Activated naive CD4-positive, alpha-beta T cell treated with anti-CD3 and anti-CD28 coated beads, Interleukin-2, amount 10 ng/mL, durations not matched to agents 7 days and 5 days (primary cell): ENCODE measurements around the gene MAPK12.

Experiments
- CTCF ChIA-PET: fragments of 350-600 bp; sonication (Branson Sonifier 250); formaldehyde crosslinking; loops from one replicate; lab custom pipeline; 2021; ENCODE audit warnings: antibody characterized with exemption; lab: Charles Lee
- DNase-seq: peaks from one replicate; pipeline ENCODE4 v3.0.0-alpha.2; 2020
- H3K27ac Mint-ChIP-seq: one replicate; pipeline ENCODE4 v1.8.0; 2021; ENCODE audit warnings: mild to moderate bottlenecking, moderate library complexity, mixed read lengths
- H3K27me3 Mint-ChIP-seq: one replicate; pipeline ENCODE4 v1.8.0; 2021; ENCODE audit warnings: mild to moderate bottlenecking, mixed read lengths
- H3K36me3 Mint-ChIP-seq: one replicate; pipeline ENCODE4 v1.8.0; 2021; ENCODE audit warnings: mixed read lengths
- H3K4me1 Mint-ChIP-seq: one replicate; pipeline ENCODE4 v1.8.0; 2021; ENCODE audit warnings: mixed read lengths
- H3K4me3 Mint-ChIP-seq: one replicate; pipeline ENCODE4 v1.8.0; 2021; ENCODE audit warnings: mild to moderate bottlenecking, moderate library complexity, mixed read lengths
- H3K9me3 Mint-ChIP-seq: one replicate; pipeline ENCODE4 v1.8.0; 2021; ENCODE audit warnings: mixed read lengths

Gene MAPK12

GRCh38 chr22:50261615-50262459, at the start of gene MAPK12:
Gene MAPK12 (minus strand): TSS chr22:50261683. CDS start chr22:50261509, 174 bp downstream.
- Mint-ChIP-seq H3K4me3 (peak within 1 kb of the TSS; percentile 56), H3K27ac (no peak within 1 kb of the TSS), H3K4me1 (peaks cover 7% of the 10 kb centered on the region), H3K9me3 (no peaks in the 10 kb centered on the region), H3K27me3 (peaks cover 76% of the 10 kb centered on the region), H3K36me3 (no peaks in the 10 kb centered on the region)
- no peak for DNase-seq
- CTCF ChIA-PET, result interaction anchor here (1.1 to 2.1 kb wide), 4 partner anchors 9 to 80 kb away, joined by 3 to 7 read pairs (median 4); partner anchors contain the start of gene HDAC10

- DNase-seq, result no peak
- no peaks in the 10 kb centered on the region for H3K36me3 Mint-ChIP-seq
- CTCF ChIA-PET, result no interaction called here
- H3K27me3 Mint-ChIP-seq, result peaks cover 38% of the 10 kb centered on the region
- peaks cover 29% of the 10 kb centered on the region for H3K4me1 Mint-ChIP-seq
- H3K27ac Mint-ChIP-seq, result no peak overlapping the region
- no peak overlapping the region for H3K4me3 Mint-ChIP-seq
- H3K9me3 Mint-ChIP-seq, result no peaks in the 10 kb centered on the region
These were observed 49.5 kb upstream of the MAPK12 start for GRCh38 chr22:50310949-50311444.

DNA sequence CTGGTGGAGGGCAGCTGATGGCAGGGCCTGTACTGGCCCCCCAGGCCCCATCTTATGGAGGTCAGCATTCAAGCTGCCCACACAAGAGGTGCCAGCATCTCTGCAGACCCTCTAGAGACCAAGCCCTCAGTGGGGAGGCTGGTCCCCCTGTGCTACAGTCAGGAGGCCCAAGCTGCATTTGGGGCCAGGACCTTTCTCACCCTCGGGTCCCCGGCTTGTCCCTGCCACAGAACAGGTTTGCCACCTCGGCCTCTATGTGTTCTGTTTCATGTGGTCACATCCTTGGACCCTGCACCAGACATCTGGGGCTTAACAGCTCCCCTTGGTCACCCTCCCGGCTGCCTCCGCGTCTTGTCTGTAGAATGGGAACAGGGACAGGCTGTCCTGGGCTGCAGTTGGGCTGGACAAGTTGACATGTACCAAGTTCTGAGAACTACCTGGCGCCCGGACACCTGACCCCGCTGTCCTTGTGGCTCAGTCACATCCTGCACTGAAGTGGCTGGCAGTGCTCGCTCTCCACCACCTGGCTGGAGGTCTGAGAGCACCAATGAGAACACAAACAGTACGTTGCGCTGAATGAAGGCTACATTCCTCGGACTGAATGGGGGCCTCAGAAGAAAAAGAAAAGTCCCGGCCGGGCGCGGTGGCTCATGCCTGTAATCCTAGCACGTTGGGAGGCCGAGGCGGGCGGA, 48.7 kb upstream of the MAPK12 start:
- Mint-ChIP-seq H3K9me3 (no peaks in the 10 kb centered on the region), H3K4me3 (no peak overlapping the region), H3K36me3 (no peaks in the 10 kb centered on the region), H3K4me1 (peaks cover 27% of the 10 kb centered on the region), H3K27ac (no peak overlapping the region), H3K27me3 (peaks cover 46% of the 10 kb centered on the region)
- CTCF ChIA-PET, result no interaction called here
- no peak for DNase-seq

- H3K9me3 Mint-ChIP-seq, result no peaks in the 10 kb centered on the region
- no peak overlapping the region for H3K4me3 Mint-ChIP-seq
- CTCF ChIA-PET, result no interaction called here
- no peaks in the 10 kb centered on the region for H3K36me3 Mint-ChIP-seq
- H3K27me3 Mint-ChIP-seq, result peaks cover 52% of the 10 kb centered on the region
- peaks cover 26% of the 10 kb centered on the region for H3K4me1 Mint-ChIP-seq
- H3K27ac Mint-ChIP-seq, result no peak overlapping the region
- no peak for DNase-seq
These were observed 48.1 kb upstream of the MAPK12 start for GRCh38 chr22:50309601-50309991.

- Mint-ChIP-seq H3K27me3 (peaks cover 57% of the 10 kb centered on the region), H3K27ac (no peak overlapping the region), H3K9me3 (no peaks in the 10 kb centered on the region), H3K4me3 (peak overlapping the region; percentile 49), H3K4me1 (peaks cover 25% of the 10 kb centered on the region), H3K36me3 (no peaks in the 10 kb centered on the region)
- CTCF ChIA-PET, result no interaction called here
- DNase-seq, result no peak
These were observed 47.6 kb upstream of the MAPK12 start for GRCh38 chr22:50308986-50309600.

- H3K27ac Mint-ChIP-seq, result no peak overlapping the region
- peaks cover 62% of the 10 kb centered on the region for H3K27me3 Mint-ChIP-seq
- no peak for DNase-seq
- no peaks in the 10 kb centered on the region for H3K9me3 Mint-ChIP-seq
- no peaks in the 10 kb centered on the region for H3K36me3 Mint-ChIP-seq
- CTCF ChIA-PET, result no interaction called here
- H3K4me3 Mint-ChIP-seq, result peak overlapping the region; percentile 49
- peaks cover 21% of the 10 kb centered on the region for H3K4me1 Mint-ChIP-seq
These were observed 47.1 kb upstream of the MAPK12 start for GRCh38 chr22:50308597-50308935.

DNA sequence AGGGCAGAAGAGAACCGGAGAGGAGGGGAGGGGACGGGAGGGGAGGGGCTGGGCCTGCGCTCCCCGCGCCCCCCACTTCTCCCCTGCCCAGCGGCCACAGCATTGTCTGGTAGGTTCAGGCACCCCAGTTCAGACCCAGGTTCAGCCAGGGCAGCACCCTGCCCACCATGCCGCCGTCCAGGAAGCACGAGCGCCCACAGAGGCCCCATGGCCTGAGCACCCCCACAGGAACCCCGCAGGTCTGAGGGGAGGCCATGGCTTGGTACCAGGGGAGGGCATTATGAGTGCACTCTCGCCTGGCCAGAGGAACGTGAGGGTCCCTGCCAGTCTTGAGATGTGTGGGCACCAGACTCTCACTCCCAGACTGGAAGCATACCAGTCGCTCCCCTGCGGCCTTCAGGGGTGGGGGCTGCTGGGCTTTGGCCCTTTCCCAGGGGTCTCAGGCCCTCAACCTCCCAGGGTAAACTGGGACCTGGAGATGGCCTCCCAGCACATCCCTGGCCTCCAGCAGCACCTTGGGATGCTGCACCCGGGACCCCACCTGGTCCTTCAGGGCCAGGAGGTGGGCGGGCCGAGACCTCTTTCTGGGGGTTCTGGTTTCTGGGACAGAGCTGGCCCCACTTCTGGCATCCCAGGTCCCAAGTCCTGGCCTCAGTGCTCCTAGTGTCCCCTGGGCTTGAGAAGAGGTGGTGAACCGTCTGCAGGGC, 46.6 kb upstream of the MAPK12 start:
- DNase-seq, result no peak
- Mint-ChIP-seq H3K36me3 (no peaks in the 10 kb centered on the region), H3K27me3 (peaks cover 67% of the 10 kb centered on the region), H3K9me3 (no peaks in the 10 kb centered on the region), H3K4me3 (no peak overlapping the region), H3K4me1 (peaks cover 21% of the 10 kb centered on the region), H3K27ac (no peak overlapping the region)
- CTCF ChIA-PET, result no interaction called here

DNA sequence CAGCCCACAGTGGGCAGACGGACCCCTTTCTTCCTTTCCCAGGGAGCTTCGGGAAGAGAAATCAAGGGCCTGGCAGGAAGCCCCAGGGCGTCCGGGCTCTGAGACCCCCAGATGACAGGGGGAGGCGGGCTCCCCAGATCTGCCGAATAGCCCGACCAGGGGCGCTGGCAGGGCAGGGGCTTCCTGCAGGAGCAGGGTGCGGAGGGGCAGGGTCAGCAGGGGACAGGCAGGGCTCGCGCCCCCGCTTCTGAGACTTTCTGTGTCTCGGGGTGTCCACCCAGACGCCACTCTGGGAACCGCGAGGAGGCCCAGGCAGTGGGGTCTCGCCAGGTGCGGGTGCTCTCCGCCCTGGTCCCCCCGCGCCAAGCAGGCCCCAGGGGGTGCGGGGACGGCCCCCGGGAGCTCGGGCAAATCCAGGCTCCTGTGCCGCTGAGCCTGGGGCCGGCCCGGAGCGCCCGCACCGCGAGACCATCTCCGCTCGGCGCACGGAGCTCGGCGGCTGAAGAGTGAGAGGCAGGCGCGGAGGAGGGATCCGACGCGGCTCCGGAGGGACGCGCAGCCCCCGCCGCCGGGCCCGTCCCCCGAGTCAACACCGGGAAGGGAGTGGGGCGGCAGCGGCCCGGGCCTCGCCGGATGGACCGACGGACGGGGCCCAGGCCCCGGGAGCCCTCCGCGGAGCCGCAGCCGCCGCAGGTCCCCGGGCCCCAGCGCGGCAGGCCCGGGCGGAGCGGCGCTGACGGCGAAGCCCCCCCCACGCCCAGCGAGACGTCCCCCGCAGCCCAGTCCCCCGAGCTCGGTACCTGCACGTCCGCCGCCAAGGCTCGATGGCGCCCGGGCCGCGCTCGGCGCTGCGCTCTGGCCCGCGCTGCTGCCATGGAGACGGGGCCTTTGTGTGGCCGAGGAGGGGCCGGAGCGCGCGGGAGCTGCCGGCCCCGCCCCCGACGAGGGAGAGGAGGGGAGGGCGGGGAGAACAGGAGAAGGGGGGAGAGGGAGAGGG, 45.6 kb upstream of the MAPK12 start, which contains the start of gene PLXNB2:
TSS of gene PLXNB2 (minus strand) at position 894 of the 997 bp plus-strand sequence. CDS start 17,062 bp downstream, outside the sequence.
- Mint-ChIP-seq H3K4me1 (peaks cover 21% of the 10 kb centered on the region), H3K4me3 (no peak within 1 kb of the TSS), H3K9me3 (no peaks in the 10 kb centered on the region), H3K36me3 (no peaks in the 10 kb centered on the region), H3K27me3 (peaks cover 77% of the 10 kb centered on the region), H3K27ac (no peak within 1 kb of the TSS)
- DNase-seq, result peak; percentile 48
- CTCF ChIA-PET, result interaction anchor here (0.9 kb wide), 2 partner anchors 21 to 31 kb away, joined by 3 read pairs; no protein-coding TSS in a partner anchor

GRCh38 chr22:50305923-50306566, 44.6 kb upstream of the MAPK12 start:
- H3K4me1 Mint-ChIP-seq, result peaks cover 21% of the 10 kb centered on the region
- no peaks in the 10 kb centered on the region for H3K9me3 Mint-ChIP-seq

GRCh38 chr22:50305393-50305922, 44.0 kb upstream of the MAPK12 start:
- H3K36me3 Mint-ChIP-seq, result no peaks in the 10 kb centered on the region
- no peak for DNase-seq
- peaks cover 93% of the 10 kb centered on the region for H3K27me3 Mint-ChIP-seq
- no peak overlapping the region for H3K4me3 Mint-ChIP-seq
- H3K27ac Mint-ChIP-seq, result no peak overlapping the region
- CTCF ChIA-PET, result interaction anchor here (1.6 kb wide), 1 partner anchor 15 kb away, joined by 4 read pairs; no protein-coding TSS in a partner anchor
- H3K4me1 Mint-ChIP-seq, result peaks cover 21% of the 10 kb centered on the region
- no peaks in the 10 kb centered on the region for H3K9me3 Mint-ChIP-seq

More at GRCh38 chr22:50305923-50306566, 44.6 kb upstream of the MAPK12 start:
- DNase-seq, result no peak
- H3K27me3 Mint-ChIP-seq, result peaks cover 87% of the 10 kb centered on the region
- no peaks in the 10 kb centered on the region for H3K36me3 Mint-ChIP-seq
- no peak overlapping the region for H3K27ac Mint-ChIP-seq
- H3K4me3 Mint-ChIP-seq, result peak overlapping the region; percentile 60
- CTCF ChIA-PET, result interaction anchor here (0.9 to 1.6 kb wide), 3 partner anchors 14 to 30 kb away, joined by 3 to 4 read pairs (median 3); no protein-coding TSS in a partner anchor

DNA sequence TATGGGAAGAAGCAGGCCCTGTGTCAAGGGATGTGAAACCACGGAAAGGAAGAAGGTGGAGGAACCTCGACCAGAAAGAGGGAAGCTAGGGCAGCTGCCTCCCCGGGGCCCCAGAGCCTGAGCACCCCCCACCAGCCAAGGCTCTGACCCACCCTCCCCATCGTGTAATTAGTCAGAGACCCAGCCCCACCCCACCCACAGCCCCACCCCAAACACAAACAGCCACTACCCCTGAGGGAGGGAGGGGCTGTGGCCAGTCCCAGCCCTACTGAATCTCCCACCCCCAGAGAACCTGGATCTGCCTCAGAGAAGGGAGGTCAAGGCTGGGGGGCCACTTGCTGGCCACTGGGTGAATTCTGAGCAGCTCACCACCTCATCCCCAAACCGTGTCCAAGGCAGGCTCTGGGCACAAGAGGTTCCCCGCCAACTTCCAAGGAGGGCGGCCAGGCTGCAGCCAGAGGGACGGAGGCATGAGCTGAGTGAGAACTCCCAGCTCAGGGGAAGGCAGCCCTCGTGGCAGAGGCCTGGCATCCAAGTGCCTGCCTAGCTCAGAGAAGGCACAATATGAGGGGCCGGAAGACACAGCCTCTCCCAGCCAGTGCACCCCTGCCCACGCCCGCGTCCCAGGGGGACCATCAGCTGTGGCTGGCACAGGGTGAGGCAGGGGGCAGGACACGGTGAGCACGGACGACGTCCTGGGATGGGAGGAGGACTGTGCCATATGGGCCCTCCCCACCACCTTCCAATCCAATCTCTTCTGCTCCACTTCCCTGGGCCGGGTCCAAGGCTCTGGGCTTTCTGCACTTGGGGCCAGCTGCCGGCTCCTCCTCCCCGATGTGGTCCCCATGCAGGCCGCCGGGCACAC, 43.3 kb upstream of the MAPK12 start:
- Mint-ChIP-seq H3K9me3 (no peaks in the 10 kb centered on the region), H3K27ac (no peak overlapping the region), H3K27me3 (peaks cover 88% of the 10 kb centered on the region), H3K36me3 (no peaks in the 10 kb centered on the region), H3K4me3 (no peak overlapping the region), H3K4me1 (peaks cover 21% of the 10 kb centered on the region)
- no peak for DNase-seq
- CTCF ChIA-PET, result interaction anchor here (1.6 kb wide), 1 partner anchor 16 kb away, joined by 4 read pairs; no protein-coding TSS in a partner anchor
